Coronary artery (tissue), 2 donors: ENCODE measurements around the gene BTG3.

Experiments
- DNase-seq: peaks from one replicate; pipeline ENCODE4 v3.0.0-alpha.2; 2017; ENCODE audit warnings: low spot score
- H3K27ac ChIP-seq, 2 donors: fragments of 200-600 bp; sonication (generic); one replicate each; pipeline ENCODE4 v1.5.1; 2016 to 2019
- H3K4me3 ChIP-seq: fragments of 200-600 bp; sonication (generic); 2 replicates; pipeline ENCODE4 v1.5.1; 2016; ENCODE audit warnings: mild to moderate bottlenecking, moderate library complexity
- CTCF ChIP-seq: fragments of 200-600 bp; sonication (generic); IDR thresholded peaks from one replicate; pipeline ENCODE4 v1.5.1; 2019; ENCODE audit warnings: antibody characterized with exemption

The BTG3 gene

GRCh38 chr21:17554679-17555465, 57.8 kb downstream of the BTG3 start:
- Histone ChIP-seq H3K4me3 (no peak overlapping the region), H3K27ac (no peak overlapping the region)
- DNase-seq = no peak
- TF ChIP-seq CTCF = no peak

GRCh38 chr21:17554120-17554519, 58.6 kb downstream of the BTG3 start:
- no peak for TF ChIP-seq CTCF

GRCh38 chr21:17552410-17552809, 60.3 kb downstream of the BTG3 start:
- DNase-seq = no peak
- Histone ChIP-seq H3K4me3 (no peak overlapping the region), H3K27ac (no peak overlapping the region)
- no peak for TF ChIP-seq CTCF

More at GRCh38 chr21:17554120-17554519, 58.6 kb downstream of the BTG3 start:
- Histone ChIP-seq H3K27ac (no peak overlapping the region), H3K4me3 (no peak overlapping the region)
- no peak for DNase-seq

GRCh38 chr21:17550671-17551308, 61.9 kb downstream of the BTG3 start:
- H3K4me3 ChIP-seq = no peak overlapping the region
- TF ChIP-seq CTCF = no peak
- no peak overlapping the region for H3K27ac ChIP-seq

GRCh38 chr21:17548262-17548661, 64.4 kb downstream of the BTG3 start:
- no peak for DNase-seq
- H3K27ac ChIP-seq = no peak overlapping the region
- no peak for TF ChIP-seq CTCF
- no peak overlapping the region for H3K4me3 ChIP-seq

More at GRCh38 chr21:17550671-17551308, 61.9 kb downstream of the BTG3 start:
- DNase-seq = no peak

- no peak for TF ChIP-seq CTCF
- no peak for DNase-seq
- H3K27ac ChIP-seq = no peak overlapping the region
- no peak overlapping the region for H3K4me3 ChIP-seq
Observed at GRCh38 chr21:17545007-17545406, 67.7 kb downstream of the BTG3 start.
